ENCODE measurements around the gene TEKT2. TPM values are rescaled to one million over a fixed set of nuclear protein-coding genes. Genes with fewer than 3 reads are reported as not detected.

The TEKT2 gene, protein sequence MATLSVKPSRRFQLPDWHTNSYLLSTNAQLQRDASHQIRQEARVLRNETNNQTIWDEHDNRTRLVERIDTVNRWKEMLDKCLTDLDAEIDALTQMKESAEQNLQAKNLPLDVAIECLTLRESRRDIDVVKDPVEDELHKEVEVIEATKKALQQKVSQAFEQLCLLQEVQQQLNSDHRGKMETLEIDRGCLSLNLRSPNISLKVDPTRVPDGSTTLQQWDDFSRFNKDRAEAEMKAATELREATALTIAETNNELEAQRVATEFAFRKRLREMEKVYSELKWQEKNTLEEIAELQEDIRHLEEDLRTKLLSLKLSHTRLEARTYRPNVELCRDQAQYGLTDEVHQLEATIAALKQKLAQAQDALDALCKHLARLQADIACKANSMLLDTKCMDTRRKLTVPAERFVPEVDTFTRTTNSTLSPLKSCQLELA
- not detected in 2 replicates for total RNA-seq (2022)
- percentile 23 among the genes with signal in this experiment for Bru-seq, nascent RNA
- percentile 53 among the genes with signal in this experiment for BruChase-seq, experiment 1, labeled RNA remaining after a 6-hour chase
- percentile 36 among the genes with signal in this experiment for BruChase-seq, experiment 2, labeled RNA remaining after a 2-hour chase
- long read RNA-seq: 0 reads

DNA sequence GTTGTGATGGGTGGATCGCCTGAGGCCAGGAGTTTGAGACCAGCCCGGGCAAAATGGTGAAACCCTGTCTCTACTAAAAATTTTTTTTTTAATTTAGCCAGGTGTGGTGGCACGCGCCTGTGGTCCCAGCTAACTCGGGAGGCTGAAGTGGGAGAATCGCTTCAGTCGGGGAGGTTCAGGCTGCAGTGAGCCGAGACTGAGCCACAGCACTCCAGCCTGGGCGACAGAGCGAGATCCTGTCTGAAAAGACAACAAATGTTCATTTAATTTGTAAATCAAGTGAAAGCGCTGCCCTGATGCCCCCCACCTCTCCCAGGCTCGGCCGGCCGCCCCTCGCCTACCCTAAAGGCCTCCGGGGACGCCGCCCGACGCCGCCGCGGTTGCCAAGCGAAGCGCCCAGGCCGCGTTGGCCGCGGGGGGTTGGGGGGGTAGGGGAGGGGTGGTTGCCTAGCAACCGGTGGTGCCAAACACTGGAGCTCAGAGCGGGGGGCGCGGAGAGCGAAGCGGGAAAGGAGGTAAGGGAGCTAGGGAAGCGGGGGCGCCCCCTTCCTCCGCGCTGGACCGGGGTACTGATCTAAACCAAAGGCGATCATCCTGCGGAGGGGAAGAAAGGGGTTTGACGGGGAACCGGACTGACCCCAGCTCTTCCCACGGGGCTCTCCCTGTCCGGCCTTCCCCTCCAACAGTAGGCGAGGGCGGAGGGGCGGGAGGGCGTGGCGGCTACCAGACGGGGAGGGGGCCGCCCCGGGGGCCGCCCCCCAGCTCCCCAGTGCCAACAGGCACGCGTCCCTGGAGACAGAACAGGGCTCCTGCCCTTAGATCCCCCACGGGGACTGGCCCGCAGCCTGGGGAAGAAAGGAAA lies at the start of gene TEKT2:
TEKT2 (plus strand) TSS at position 460 of the 862 bp plus-strand sequence. CDS start 828 bp downstream, outside the sequence.
- DNase-seq (ENCODE audit: unreplicated experiment): no peak
- ChIA-PET CTCF (interaction anchor here (1.5 kb wide), 1 partner anchor 51 kb away, joined by 3 read pairs; no protein-coding TSS in a partner anchor), POLR2A (interaction anchor here (0.6 kb wide), 1 partner anchor 387 kb away, joined by 3 read pairs; no protein-coding TSS in a partner anchor)
- no TSS peak for BruUV-seq (replicated peaks)
- Mint-ChIP-seq H3K4me3 (ENCODE audit: unreplicated experiment) (no peak within 1 kb of the TSS), H3K9me3 (ENCODE audit: unreplicated experiment) (no peaks in the 10 kb centered on the region), H3K27ac (ENCODE audit: low read depth, unreplicated experiment) (no peak within 1 kb of the TSS), H3K4me1 (ENCODE audit: insufficient read depth, unreplicated experiment) (peaks cover 9% of the 10 kb centered on the region), H3K36me3 (ENCODE audit: insufficient read depth, unreplicated experiment) (no peaks in the 10 kb centered on the region), H3K27me3 (ENCODE audit: insufficient read depth, unreplicated experiment) (no peaks in the 10 kb centered on the region)
- TF ChIP-seq, protein P1, sequence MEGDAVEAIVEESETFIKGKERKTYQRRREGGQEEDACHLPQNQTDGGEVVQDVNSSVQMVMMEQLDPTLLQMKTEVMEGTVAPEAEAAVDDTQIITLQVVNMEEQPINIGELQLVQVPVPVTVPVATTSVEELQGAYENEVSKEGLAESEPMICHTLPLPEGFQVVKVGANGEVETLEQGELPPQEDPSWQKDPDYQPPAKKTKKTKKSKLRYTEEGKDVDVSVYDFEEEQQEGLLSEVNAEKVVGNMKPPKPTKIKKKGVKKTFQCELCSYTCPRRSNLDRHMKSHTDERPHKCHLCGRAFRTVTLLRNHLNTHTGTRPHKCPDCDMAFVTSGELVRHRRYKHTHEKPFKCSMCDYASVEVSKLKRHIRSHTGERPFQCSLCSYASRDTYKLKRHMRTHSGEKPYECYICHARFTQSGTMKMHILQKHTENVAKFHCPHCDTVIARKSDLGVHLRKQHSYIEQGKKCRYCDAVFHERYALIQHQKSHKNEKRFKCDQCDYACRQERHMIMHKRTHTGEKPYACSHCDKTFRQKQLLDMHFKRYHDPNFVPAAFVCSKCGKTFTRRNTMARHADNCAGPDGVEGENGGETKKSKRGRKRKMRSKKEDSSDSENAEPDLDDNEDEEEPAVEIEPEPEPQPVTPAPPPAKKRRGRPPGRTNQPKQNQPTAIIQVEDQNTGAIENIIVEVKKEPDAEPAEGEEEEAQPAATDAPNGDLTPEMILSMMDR (IDR thresholded peaks at IDR 0.05; ENCODE audit: unreplicated experiment): no peak
- intact Hi-C loops (cut with micrococcal nuclease): no loop called here

DNA sequence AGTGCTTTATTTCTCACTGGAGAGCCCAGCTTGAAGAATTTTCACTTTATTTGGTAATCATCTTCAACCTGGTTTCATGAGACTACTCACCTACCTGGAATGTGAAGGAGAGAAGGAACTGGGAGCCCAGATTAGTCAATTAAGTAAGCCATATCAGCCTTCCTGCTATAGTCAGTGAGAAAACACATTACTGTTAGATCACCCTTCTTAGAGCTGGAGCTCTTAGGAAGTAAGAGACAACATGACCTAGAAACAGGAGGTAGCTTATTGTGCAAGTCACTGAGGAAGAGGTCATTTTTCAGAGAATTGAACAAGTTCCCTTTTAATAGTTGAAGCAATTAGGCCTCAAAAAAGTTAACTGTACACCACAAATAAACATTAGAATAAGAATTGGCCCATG lies 49.2 kb upstream of the TEKT2 start:
- POLR2A ChIA-PET: interaction anchor here (0.6 to 1.3 kb wide), 8 partner anchors 9 to 134 kb away, joined by 3 to 5 read pairs (median 4); partner anchors contain the start of genes ADPRS and AGO3
- DNase-seq (ENCODE audit: unreplicated experiment): peak; percentile 67
- Mint-ChIP-seq H3K9me3 (ENCODE audit: unreplicated experiment) (no peaks in the 10 kb centered on the region), H3K27me3 (ENCODE audit: insufficient read depth, unreplicated experiment) (no peaks in the 10 kb centered on the region), H3K4me3 (ENCODE audit: unreplicated experiment) (no peak overlapping the region), H3K27ac (ENCODE audit: low read depth, unreplicated experiment) (peak overlapping the region; percentile 81), H3K36me3 (ENCODE audit: insufficient read depth, unreplicated experiment) (peaks cover 67% of the 10 kb centered on the region), H3K4me1 (ENCODE audit: insufficient read depth, unreplicated experiment) (peaks cover 7% of the 10 kb centered on the region)
- no TSS peak for BruUV-seq (replicated peaks)
- TF ChIP-seq, protein P1 (IDR thresholded peaks at IDR 0.05; ENCODE audit: unreplicated experiment): no peak
- CTCF ChIA-PET: interaction anchor here (0.6 kb wide), 1 partner anchor 181 kb away, joined by 3 read pairs; no protein-coding TSS in a partner anchor
- intact Hi-C loops (cut with micrococcal nuclease): no loop called here

DNA sequence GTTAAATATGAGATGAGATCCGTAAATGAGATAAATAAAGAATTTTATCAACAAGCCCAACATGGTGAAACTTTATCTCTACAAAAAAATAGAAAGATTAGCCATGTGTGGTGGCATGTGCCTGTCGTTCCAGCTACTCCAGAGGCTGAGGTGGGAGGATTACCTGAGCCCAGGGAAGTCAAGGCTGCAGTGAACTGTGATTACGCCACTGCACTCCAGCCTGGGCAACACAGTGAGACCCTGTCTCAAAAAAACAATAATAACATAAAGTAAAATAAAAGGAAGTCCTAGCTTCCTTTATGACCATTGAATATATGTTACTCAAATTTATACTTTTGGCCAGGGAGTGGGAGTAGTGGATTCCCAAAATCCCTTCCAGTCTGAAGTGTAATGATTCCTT lies 48.7 kb upstream of the TEKT2 start:
- intact Hi-C loops (cut with micrococcal nuclease): no loop called here
- ChIA-PET POLR2A (interaction anchor here (0.6 to 1.3 kb wide), 5 partner anchors 9 to 500 kb away, joined by 3 to 4 read pairs (median 3); partner anchors contain the start of genes ADPRS and AGO3), CTCF (no interaction called here)
- no peak for DNase-seq (ENCODE audit: unreplicated experiment)
- Mint-ChIP-seq H3K4me1 (ENCODE audit: insufficient read depth, unreplicated experiment) (peaks cover 7% of the 10 kb centered on the region), H3K4me3 (ENCODE audit: unreplicated experiment) (no peak overlapping the region), H3K36me3 (ENCODE audit: insufficient read depth, unreplicated experiment) (peaks cover 67% of the 10 kb centered on the region), H3K27me3 (ENCODE audit: insufficient read depth, unreplicated experiment) (no peaks in the 10 kb centered on the region), H3K9me3 (ENCODE audit: unreplicated experiment) (no peaks in the 10 kb centered on the region), H3K27ac (ENCODE audit: low read depth, unreplicated experiment) (peak overlapping the region; percentile 81)
- TF ChIP-seq, protein P1 (IDR thresholded peaks at IDR 0.05; ENCODE audit: unreplicated experiment): no peak
- BruUV-seq (replicated peaks): no TSS peak
